GDM1 (cell line): ENCODE measurements around the gene LSS.
"Not testable (repeated sequence)": the region's sequence is repeated elsewhere in the genome, so short reads cannot be mapped to it uniquely, and the experiment has no call there.

Experiments used
- DNase-seq: peaks from one replicate; lab custom pipeline; 2025; lab: John Stamatoyannopoulos, UW

Gene LSS

GRCh38 chr21:46245213-46245915, 16.8 kb upstream of the LSS start:
- DNase-seq: no peak

GRCh38 chr21:46244602-46245001, 16.0 kb upstream of the LSS start:
- no peak for DNase-seq

- no peak for DNase-seq
These were observed 15.4 kb upstream of the LSS start for GRCh38 chr21:46243960-46244361.

- DNase-seq: no peak
These were observed 14.8 kb upstream of the LSS start for GRCh38 chr21:46243325-46243724.

GRCh38 chr21:46241577-46241976, 13.0 kb upstream of the LSS start:
- DNase-seq: not testable (repeated sequence)

GRCh38 chr21:46239817-46240325, 11.3 kb upstream of the LSS start:
- DNase-seq: no peak

- DNase-seq: no peak
These were observed 8.9 kb upstream of the LSS start for GRCh38 chr21:46237474-46237873.

GRCh38 chr21:46234436-46234950, 5.9 kb upstream of the LSS start:
- DNase-seq: no peak

- no peak for DNase-seq
These were observed 1.3 kb upstream of the LSS start for GRCh38 chr21:46229923-46230260.

GRCh38 chr21:46229133-46229922, 754 bp upstream of the LSS start:
- no peak for DNase-seq

GRCh38 chr21:46227811-46228344, 696 bp downstream of the LSS start:
- DNase-seq: no peak

- DNase-seq: no peak
These were observed 1.5 kb downstream of the LSS start for GRCh38 chr21:46226920-46227599.

GRCh38 chr21:46226146-46226545, 2.4 kb downstream of the LSS start:
- DNase-seq: no peak

- not testable (repeated sequence) for DNase-seq
These were observed 4.9 kb downstream of the LSS start for GRCh38 chr21:46223661-46224060.

- DNase-seq: no peak
These were observed 5.4 kb downstream of the LSS start for GRCh38 chr21:46223217-46223616.

GRCh38 chr21:46222436-46223116, 6.0 kb downstream of the LSS start:
- DNase-seq: no peak

- no peak for DNase-seq
These were observed 6.7 kb downstream of the LSS start for GRCh38 chr21:46221664-46222435.

- DNase-seq: no peak
These were observed 7.7 kb downstream of the LSS start for GRCh38 chr21:46220847-46221246.

GRCh38 chr21:46220275-46220810, 8.2 kb downstream of the LSS start:
- DNase-seq: no peak

- no peak for DNase-seq
These were observed 8.9 kb downstream of the LSS start for GRCh38 chr21:46219591-46220239.
